Activated naive CD8-positive, alpha-beta T cell treated with anti-CD3 and anti-CD28 coated beads, Interleukin-2, amount 10 ng/mL, durations not matched to agents 7 days and 5 days (primary cell): Measurements from ENCODE around the gene SELENBP1. TPM values are rescaled to one million over a fixed set of nuclear protein-coding genes. Genes with fewer than 3 reads are reported as not detected.
A peak's percentile ranks its signal among the peaks of the same experiment; 100 is the strongest.

ENCODE experiments used
- ATAC-seq: fragments of 150-1000 bp; cut with Tn5 transposase; one replicate; pipeline ENCODE4 v1.10.0; 2021; ENCODE audit warnings: low read depth, moderate library complexity
- POLR2A ChIA-PET: fragments of 350-600 bp; sonication (Branson Sonifier 250); formaldehyde crosslinking; loops from one replicate; lab custom pipeline; 2021; ENCODE audit warnings: antibody characterized with exemption; lab: Charles Lee
- DNase-seq: peaks from one replicate; pipeline ENCODE4 v3.0.0; 2021
- H3K27ac Mint-ChIP-seq: one replicate; pipeline ENCODE4 v1.8.0; 2022; ENCODE audit warnings: mild to moderate bottlenecking, mixed read lengths
- H3K27me3 Mint-ChIP-seq: one replicate; pipeline ENCODE4 v1.8.0; 2022; ENCODE audit warnings: mild to moderate bottlenecking, moderate library complexity, mixed read lengths
- H3K36me3 Mint-ChIP-seq: one replicate; pipeline ENCODE4 v1.8.0; 2021; ENCODE audit warnings: mild to moderate bottlenecking, mixed read lengths
- H3K4me1 Mint-ChIP-seq: one replicate; pipeline ENCODE4 v1.8.0; 2021; ENCODE audit warnings: mixed read lengths
- H3K4me3 Mint-ChIP-seq: one replicate; pipeline ENCODE4 v1.8.0; 2022; ENCODE audit warnings: mild to moderate bottlenecking, moderate library complexity, mixed read lengths
- H3K9me3 Mint-ChIP-seq: one replicate; pipeline ENCODE4 v1.8.0; 2021; ENCODE audit warnings: mixed read lengths
- total RNA-seq, 2 experiments: library from RNA; stranded (reverse); gene quantifications; one replicate each; pipeline ENCODE4 v1.2.3, GENCODE V29; 2021

SELENBP1 gene
- not detected for total RNA-seq

- H3K9me3 Mint-ChIP-seq = no peaks in the 10 kb centered on the region
- no peak within 1 kb of the TSS for H3K4me3 Mint-ChIP-seq
- H3K27me3 Mint-ChIP-seq = peaks cover 7% of the 10 kb centered on the region
- peaks cover 6% of the 10 kb centered on the region for H3K4me1 Mint-ChIP-seq
- ATAC-seq (no peak), DNase-seq (no peak)
- POLR2A ChIA-PET = interaction anchor here (0.5 to 0.7 kb wide), 2 partner anchors 27 to 42 kb away, joined by 3 read pairs; partner anchors contain the start of gene PSMB4
- no peaks in the 10 kb centered on the region for H3K36me3 Mint-ChIP-seq
- H3K27ac Mint-ChIP-seq = no peak within 1 kb of the TSS
Measured at GRCh38 chr1:151372058-151372934, at the start of gene SELENBP1. Gene SELENBP1 (minus strand): TSS chr1:151372705. CDS start chr1:151372641, 64 bp downstream.

GRCh38 chr1:151419819-151420218, 47.3 kb upstream of the SELENBP1 start:
- H3K27ac Mint-ChIP-seq = no peak overlapping the region
- peaks cover 2% of the 10 kb centered on the region for H3K4me1 Mint-ChIP-seq
- H3K27me3 Mint-ChIP-seq = no peaks in the 10 kb centered on the region
- POLR2A ChIA-PET = no interaction called here
- H3K9me3 Mint-ChIP-seq = no peaks in the 10 kb centered on the region
- no peak for DNase-seq
- H3K36me3 Mint-ChIP-seq = peaks cover 31% of the 10 kb centered on the region
- no peak for ATAC-seq
- no peak overlapping the region for H3K4me3 Mint-ChIP-seq

GRCh38 chr1:151418081-151418480, 45.6 kb upstream of the SELENBP1 start:
- DNase-seq (no peak), ATAC-seq (no peak)
- Mint-ChIP-seq H3K36me3 (peaks cover 29% of the 10 kb centered on the region), H3K9me3 (no peaks in the 10 kb centered on the region), H3K4me3 (no peak overlapping the region), H3K4me1 (peaks cover 2% of the 10 kb centered on the region), H3K27me3 (no peaks in the 10 kb centered on the region), H3K27ac (peak overlapping the region; percentile 52)
- POLR2A ChIA-PET = interaction anchor here (1.1 kb wide), 1 partner anchor 76 kb away, joined by 3 read pairs; no protein-coding TSS in a partner anchor

DNA sequence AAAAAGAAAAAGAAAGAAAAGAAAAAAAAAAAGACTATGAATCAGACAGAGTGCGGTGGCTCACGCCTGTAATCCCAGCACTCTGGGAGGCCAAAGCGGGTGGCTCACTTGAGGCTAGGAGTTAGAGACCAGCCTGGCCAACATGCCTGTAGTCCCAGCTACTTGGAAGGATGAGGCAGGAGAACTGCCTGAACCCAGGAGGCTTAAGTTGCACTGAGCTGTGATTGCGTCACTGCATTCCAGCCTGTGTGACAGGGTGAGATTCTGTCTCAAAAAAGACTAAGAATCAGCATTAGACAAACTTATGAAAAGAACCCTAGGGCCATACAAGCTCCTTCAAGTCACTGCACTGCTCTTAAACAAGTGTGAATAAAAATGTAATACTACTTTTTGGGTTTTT, 43.7 kb upstream of the SELENBP1 start:
- Mint-ChIP-seq H3K9me3 (no peaks in the 10 kb centered on the region), H3K4me3 (no peak overlapping the region), H3K4me1 (peaks cover 2% of the 10 kb centered on the region), H3K36me3 (peaks cover 32% of the 10 kb centered on the region), H3K27me3 (no peaks in the 10 kb centered on the region), H3K27ac (no peak overlapping the region)
- POLR2A ChIA-PET = interaction anchor here (0.7 kb wide), 1 partner anchor 365 kb away, joined by 3 read pairs; no protein-coding TSS in a partner anchor
- DNase-seq = no peak
- no peak for ATAC-seq

DNA sequence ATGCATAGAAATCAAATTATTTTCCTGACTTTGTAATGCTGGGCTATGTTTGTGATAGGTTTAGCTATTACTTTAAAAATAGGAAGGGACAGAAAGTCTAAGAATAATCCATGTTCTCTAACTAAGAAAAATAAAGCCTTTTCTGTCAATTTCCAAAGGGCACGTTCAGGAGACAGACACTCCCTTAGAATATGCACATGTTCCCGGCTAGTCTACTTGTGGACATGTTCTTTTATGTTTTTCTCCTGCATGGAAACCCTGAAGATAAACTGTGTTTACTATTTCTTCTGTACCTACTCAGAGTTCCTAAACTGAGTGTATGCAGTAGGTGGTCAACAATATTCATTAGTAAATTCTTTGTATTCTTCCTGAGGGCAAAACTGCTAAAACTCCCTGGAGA, 39.4 kb upstream of the SELENBP1 start:
- H3K27me3 Mint-ChIP-seq = no peaks in the 10 kb centered on the region
- H3K9me3 Mint-ChIP-seq = no peaks in the 10 kb centered on the region
- H3K4me3 Mint-ChIP-seq = no peak overlapping the region
- DNase-seq = no peak
- H3K4me1 Mint-ChIP-seq = no peaks in the 10 kb centered on the region
- ATAC-seq = no peak
- H3K27ac Mint-ChIP-seq = no peak overlapping the region
- POLR2A ChIA-PET = no interaction called here
- H3K36me3 Mint-ChIP-seq = peaks cover 40% of the 10 kb centered on the region

- Mint-ChIP-seq H3K27ac (no peak overlapping the region), H3K27me3 (no peaks in the 10 kb centered on the region), H3K9me3 (no peaks in the 10 kb centered on the region), H3K36me3 (peaks cover 36% of the 10 kb centered on the region), H3K4me1 (no peaks in the 10 kb centered on the region), H3K4me3 (no peak overlapping the region)
- no peak for ATAC-seq
- DNase-seq = no peak
- POLR2A ChIA-PET = no interaction called here
Measured at GRCh38 chr1:151408891-151409290, 36.4 kb upstream of the SELENBP1 start.

DNA sequence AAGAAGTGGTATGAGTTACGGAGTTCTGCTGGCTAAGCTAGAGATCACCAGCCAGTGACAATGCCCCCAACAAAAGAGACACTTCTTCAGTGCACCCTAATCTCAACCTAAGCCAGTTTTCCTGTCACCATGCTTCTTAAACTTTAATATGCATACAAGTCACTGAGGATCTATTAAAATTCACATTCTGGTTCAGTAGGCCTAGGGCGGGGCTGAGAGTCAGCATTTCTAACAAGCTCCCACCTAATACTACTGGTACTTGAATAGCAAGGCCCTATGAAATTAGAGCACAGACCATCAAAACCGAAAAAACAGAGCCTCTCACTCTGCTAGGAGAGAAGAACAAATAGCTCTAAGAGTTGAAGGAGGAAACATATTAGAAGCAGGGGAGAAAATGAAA, 34.8 kb upstream of the SELENBP1 start:
- Mint-ChIP-seq H3K27ac (no peak overlapping the region), H3K9me3 (no peaks in the 10 kb centered on the region), H3K36me3 (peaks cover 34% of the 10 kb centered on the region), H3K4me1 (no peaks in the 10 kb centered on the region), H3K27me3 (no peaks in the 10 kb centered on the region), H3K4me3 (no peak overlapping the region)
- POLR2A ChIA-PET = interaction anchor here (0.6 kb wide), 1 partner anchor 8 kb away, joined by 3 read pairs; no protein-coding TSS in a partner anchor
- DNase-seq (no peak), ATAC-seq (no peak)

DNA sequence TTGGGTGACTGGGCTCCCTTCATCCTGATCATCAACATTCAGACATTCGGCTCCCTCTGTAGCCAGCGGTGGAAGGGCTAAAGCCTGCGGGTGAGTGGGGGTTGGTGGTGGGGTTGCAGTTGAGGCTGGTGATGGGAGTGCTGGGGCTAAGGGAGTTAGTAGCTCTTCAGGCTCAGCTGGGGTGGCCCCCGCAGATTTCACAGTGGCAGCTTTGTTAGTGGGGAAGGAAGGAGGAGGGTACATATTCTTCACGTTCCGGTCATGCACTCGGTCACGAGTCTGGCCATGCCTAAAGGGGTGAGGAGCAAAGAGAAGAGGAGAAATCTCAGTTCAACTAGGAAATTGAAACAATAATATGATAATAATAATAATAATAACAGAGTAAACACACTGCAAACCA, 33.7 kb upstream of the SELENBP1 start:
- POLR2A ChIA-PET = no interaction called here
- H3K9me3 Mint-ChIP-seq = no peaks in the 10 kb centered on the region
- no peak overlapping the region for H3K4me3 Mint-ChIP-seq
- no peak overlapping the region for H3K27ac Mint-ChIP-seq
- ATAC-seq = no peak
- no peaks in the 10 kb centered on the region for H3K27me3 Mint-ChIP-seq
- DNase-seq = no peak
- H3K4me1 Mint-ChIP-seq = peaks cover 7% of the 10 kb centered on the region
- H3K36me3 Mint-ChIP-seq = peaks cover 34% of the 10 kb centered on the region

DNA sequence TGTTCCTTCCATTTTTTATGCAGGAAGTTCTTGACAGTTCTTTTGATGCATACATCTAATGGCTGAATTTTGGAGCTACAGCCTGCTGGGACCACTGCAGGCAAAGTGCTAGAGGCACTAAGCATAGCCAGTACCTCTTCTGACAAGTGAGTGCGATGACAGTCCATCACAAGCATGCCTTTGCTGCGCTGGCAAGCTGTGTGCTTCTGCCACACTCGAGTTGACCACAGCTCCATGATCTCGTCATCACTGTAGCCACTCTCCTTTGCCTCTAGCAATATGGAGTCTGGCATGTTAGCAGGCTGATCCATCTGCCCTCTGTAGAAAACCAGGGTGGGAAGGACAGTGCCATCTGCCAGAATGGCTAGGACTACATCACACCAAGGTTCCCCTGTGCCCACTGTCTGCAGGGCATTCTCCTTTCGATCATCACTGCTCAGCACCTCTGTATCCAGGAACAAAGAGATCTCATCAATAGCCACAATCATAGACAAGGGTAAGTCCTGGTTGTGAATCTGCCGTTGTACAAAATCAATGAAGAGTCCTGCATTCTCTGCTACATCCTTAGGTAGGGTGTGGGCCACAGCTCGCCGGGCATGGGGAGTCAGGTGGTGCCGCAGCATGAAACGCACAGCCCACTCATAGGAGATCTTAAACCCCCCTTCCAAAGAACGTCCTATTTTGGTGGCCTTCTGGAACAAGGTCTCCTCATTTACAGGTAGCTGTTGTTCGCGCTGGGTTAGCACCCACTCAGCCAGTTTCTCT, 32.9 kb upstream of the SELENBP1 start:
- H3K27me3 Mint-ChIP-seq = no peaks in the 10 kb centered on the region
- DNase-seq (no peak), ATAC-seq (no peak)
- POLR2A ChIA-PET = no interaction called here
- H3K27ac Mint-ChIP-seq = peak overlapping the region; percentile 31
- no peaks in the 10 kb centered on the region for H3K9me3 Mint-ChIP-seq
- no peak overlapping the region for H3K4me3 Mint-ChIP-seq
- peaks cover 13% of the 10 kb centered on the region for H3K4me1 Mint-ChIP-seq
- H3K36me3 Mint-ChIP-seq = peaks cover 34% of the 10 kb centered on the region

DNA sequence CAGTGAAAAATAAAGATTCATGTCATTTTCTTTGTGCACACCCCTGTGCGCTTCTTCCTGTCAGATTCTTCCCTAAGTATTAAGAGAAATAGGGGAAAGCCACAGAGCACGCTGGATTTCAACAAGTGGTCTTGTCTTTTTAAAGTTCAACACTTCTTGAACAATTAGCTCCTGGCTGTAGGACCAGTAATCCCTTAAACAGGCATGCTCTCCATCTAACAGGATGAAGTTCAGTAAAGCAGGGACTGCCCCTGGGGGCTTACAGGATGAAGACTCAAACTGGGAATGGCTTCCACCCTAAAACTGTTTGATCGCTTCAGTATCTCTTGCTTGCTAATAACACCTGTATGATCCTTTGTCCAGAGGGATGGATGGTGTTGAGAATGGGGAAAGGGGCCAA, 31.1 kb upstream of the SELENBP1 start:
- Mint-ChIP-seq H3K4me1 (peaks cover 17% of the 10 kb centered on the region), H3K4me3 (no peak overlapping the region), H3K27ac (peak overlapping the region; percentile 54), H3K36me3 (peaks cover 25% of the 10 kb centered on the region), H3K27me3 (no peaks in the 10 kb centered on the region), H3K9me3 (no peaks in the 10 kb centered on the region)
- POLR2A ChIA-PET = no interaction called here
- DNase-seq = no peak
- ATAC-seq = no peak

DNA sequence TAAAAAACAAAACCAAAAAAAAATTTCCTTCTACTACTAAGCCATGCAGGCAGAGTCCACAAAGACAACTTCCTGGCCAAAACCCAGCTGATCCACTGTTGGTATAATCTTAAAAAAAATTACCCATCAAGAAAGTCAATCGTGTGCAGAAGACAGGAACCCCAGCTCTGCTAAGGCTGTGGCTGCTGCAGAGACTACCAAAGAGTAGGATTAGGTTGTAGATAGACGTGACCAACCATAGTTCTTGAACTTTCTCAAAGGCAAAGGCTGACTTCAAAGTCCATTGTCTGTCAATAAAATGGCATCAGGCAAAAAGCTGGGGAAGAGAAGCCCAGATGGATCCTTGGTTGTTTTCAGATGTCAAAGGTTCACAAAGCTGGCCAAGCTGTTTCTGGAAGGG, 30.3 kb upstream of the SELENBP1 start:
- no peak for DNase-seq
- H3K4me3 Mint-ChIP-seq = no peak overlapping the region
- H3K36me3 Mint-ChIP-seq = peaks cover 25% of the 10 kb centered on the region
- no peaks in the 10 kb centered on the region for H3K9me3 Mint-ChIP-seq
- ATAC-seq = no peak
- H3K27me3 Mint-ChIP-seq = no peaks in the 10 kb centered on the region
- H3K4me1 Mint-ChIP-seq = peaks cover 17% of the 10 kb centered on the region
- peak overlapping the region; percentile 1 for H3K27ac Mint-ChIP-seq
- POLR2A ChIA-PET = interaction anchor here (0.5 kb wide), 1 partner anchor 210 kb away, joined by 3 read pairs; no protein-coding TSS in a partner anchor

GRCh38 chr1:151401860-151402259, 29.4 kb upstream of the SELENBP1 start:
- DNase-seq (no peak), ATAC-seq (no peak)
- H3K27me3 Mint-ChIP-seq = no peaks in the 10 kb centered on the region
- no peak overlapping the region for H3K4me3 Mint-ChIP-seq
- POLR2A ChIA-PET = no interaction called here
- H3K27ac Mint-ChIP-seq = no peak overlapping the region
- H3K4me1 Mint-ChIP-seq = peaks cover 17% of the 10 kb centered on the region
- peaks cover 22% of the 10 kb centered on the region for H3K36me3 Mint-ChIP-seq
- H3K9me3 Mint-ChIP-seq = no peaks in the 10 kb centered on the region

DNA sequence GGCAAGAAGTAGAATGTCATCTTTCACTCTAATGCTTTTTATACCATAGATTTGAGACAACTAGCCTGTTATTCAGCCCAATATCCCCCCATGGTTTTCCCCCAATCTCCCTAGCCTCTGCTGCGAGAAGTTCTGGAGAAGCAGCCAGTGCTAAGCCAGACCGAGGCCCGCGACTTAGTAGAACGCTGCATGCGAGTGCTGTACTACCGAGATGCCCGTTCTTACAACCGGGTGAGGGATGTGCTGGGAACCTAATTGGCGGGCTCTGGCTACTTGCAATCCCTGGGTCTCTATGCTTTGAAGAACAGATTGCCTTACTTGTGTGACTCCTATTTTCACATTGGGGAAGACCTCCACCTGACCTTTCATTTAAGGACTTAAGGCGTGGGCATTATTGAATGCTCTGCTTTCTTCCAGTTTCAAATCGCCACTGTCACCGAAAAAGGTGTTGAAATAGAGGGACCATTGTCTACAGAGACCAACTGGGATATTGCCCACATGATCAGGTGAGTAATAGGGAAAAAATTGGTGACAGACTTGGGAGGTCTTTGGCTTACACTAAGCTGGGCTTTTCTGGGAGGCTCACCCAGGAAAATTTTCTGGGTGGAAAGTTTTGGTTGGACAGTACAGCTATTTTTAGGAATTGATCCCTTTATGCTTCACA, 28.8 kb upstream of the SELENBP1 start:
- no peak for ATAC-seq
- Mint-ChIP-seq H3K4me1 (peaks cover 17% of the 10 kb centered on the region), H3K27ac (peak overlapping the region; percentile 100), H3K36me3 (peaks cover 20% of the 10 kb centered on the region), H3K27me3 (no peaks in the 10 kb centered on the region), H3K4me3 (no peak overlapping the region), H3K9me3 (no peaks in the 10 kb centered on the region)
- POLR2A ChIA-PET = interaction anchor here (0.9 kb wide), 1 partner anchor 362 kb away, joined by 3 read pairs; the partner anchor contains the start of gene MRPL9
- no peak for DNase-seq
